Activated T-helper 2 cell treated with anti-CD3 and anti-CD28 coated beads, Interferon-gamma antibody, Interleukin-2, Interleukin-4, amounts not matched to agents 10 μg/mL and 5 μg/mL and 100 μg/mL, durations not matched to agents 14 hours and 24 hours and 36 hours (primary cell): ENCODE results near the gene GABRB1. TPM values are rescaled to one million over a fixed set of nuclear protein-coding genes. Genes with fewer than 3 reads are reported as not detected.

ENCODE experiments used
- DNase-seq: peaks from one replicate; pipeline ENCODE4 v3.0.0; 2021; ENCODE audit warnings: low spot score
- H3K27ac Mint-ChIP-seq: one replicate; pipeline ENCODE4 v1.8.0; 2021; ENCODE audit warnings: mixed read lengths
- H3K27me3 Mint-ChIP-seq: one replicate; pipeline ENCODE4 v1.8.0; 2021; ENCODE audit warnings: low read depth, mixed read lengths
- H3K36me3 Mint-ChIP-seq: one replicate; pipeline ENCODE4 v1.8.0; 2021; ENCODE audit warnings: low read depth, mixed read lengths
- H3K4me1 Mint-ChIP-seq: one replicate; pipeline ENCODE4 v1.8.0; 2021; ENCODE audit warnings: low read depth, mixed read lengths
- H3K4me3 Mint-ChIP-seq: one replicate; pipeline ENCODE4 v1.8.0; 2021; ENCODE audit warnings: low read depth, mild to moderate bottlenecking, moderate library complexity, mixed read lengths
- H3K9me3 Mint-ChIP-seq: one replicate; pipeline ENCODE4 v1.8.0; 2021; ENCODE audit warnings: mixed read lengths
- intact Hi-C: fragments of 100-400 bp; cut with micrococcal nuclease; formaldehyde crosslinking; loops from one replicate; pipeline ENCODE4 v1.15.1; 2023
- total RNA-seq: library from RNA; stranded (reverse); gene quantifications from 2 replicates; pipeline ENCODE4 v1.2.3, GENCODE V29; 2022

The GABRB1 gene
- total RNA-seq, 1 donor from 2014 or later: not detected

GRCh38 chr4:47013373-47013772 is 18.0 kb upstream of the GABRB1 start:
- no peak overlapping the region for H3K4me3 Mint-ChIP-seq
- DNase-seq: no peak
- H3K27ac Mint-ChIP-seq: no peak overlapping the region
- H3K4me1 Mint-ChIP-seq: peaks cover 10% of the 10 kb centered on the region
- H3K9me3 Mint-ChIP-seq: peaks cover 12% of the 10 kb centered on the region
- intact Hi-C loops: no loop called here
- no peaks in the 10 kb centered on the region for H3K36me3 Mint-ChIP-seq
- peaks cover 3% of the 10 kb centered on the region for H3K27me3 Mint-ChIP-seq

GRCh38 chr4:47017081-47017480 is 14.3 kb upstream of the GABRB1 start:
- no peak overlapping the region for H3K4me3 Mint-ChIP-seq
- peaks cover 2% of the 10 kb centered on the region for H3K4me1 Mint-ChIP-seq
- peaks cover 6% of the 10 kb centered on the region for H3K27me3 Mint-ChIP-seq
- no peaks in the 10 kb centered on the region for H3K36me3 Mint-ChIP-seq
- no peak overlapping the region for H3K27ac Mint-ChIP-seq
- H3K9me3 Mint-ChIP-seq: no peaks in the 10 kb centered on the region
- intact Hi-C loops: no loop called here
- no peak for DNase-seq

GRCh38 chr4:47017494-47017893 is 13.9 kb upstream of the GABRB1 start:
- Mint-ChIP-seq H3K4me1 (peaks cover 2% of the 10 kb centered on the region), H3K27me3 (peaks cover 8% of the 10 kb centered on the region), H3K27ac (no peak overlapping the region), H3K9me3 (no peaks in the 10 kb centered on the region), H3K36me3 (no peaks in the 10 kb centered on the region), H3K4me3 (no peak overlapping the region)
- no peak for DNase-seq
- intact Hi-C loops: no loop called here

GRCh38 chr4:47031751-47032404 is 511 bp downstream of the GABRB1 start:
- Mint-ChIP-seq H3K27me3 (peaks cover 30% of the 10 kb centered on the region), H3K4me3 (peak overlapping the region; percentile 63), H3K9me3 (no peaks in the 10 kb centered on the region), H3K36me3 (no peaks in the 10 kb centered on the region), H3K27ac (no peak overlapping the region), H3K4me1 (peaks cover 18% of the 10 kb centered on the region)
- DNase-seq: no peak
- intact Hi-C loops: loop anchor here (2.0 to 5.0 kb wide), 3 partner anchors 40 to 187 kb away; partner anchors contain the start of gene GABRA4

GRCh38 chr4:47032405-47033106 is 1.2 kb downstream of the GABRB1 start:
- Mint-ChIP-seq H3K27me3 (peaks cover 30% of the 10 kb centered on the region), H3K4me3 (peak overlapping the region; percentile 63), H3K4me1 (peaks cover 18% of the 10 kb centered on the region), H3K36me3 (no peaks in the 10 kb centered on the region), H3K27ac (no peak overlapping the region), H3K9me3 (no peaks in the 10 kb centered on the region)
- intact Hi-C loops: loop anchor here (2.0 to 5.0 kb wide), 3 partner anchors 40 to 188 kb away; partner anchors contain the start of gene GABRA4
- peak; percentile 25 for DNase-seq

- Mint-ChIP-seq H3K9me3 (no peaks in the 10 kb centered on the region), H3K27me3 (peaks cover 6% of the 10 kb centered on the region), H3K4me3 (no peak overlapping the region), H3K36me3 (no peaks in the 10 kb centered on the region), H3K4me1 (no peaks in the 10 kb centered on the region), H3K27ac (no peak overlapping the region)
- no peak for DNase-seq
- intact Hi-C loops: no loop called here
Measured at GRCh38 chr4:47038263-47038662, 6.9 kb downstream of the GABRB1 start.

- Mint-ChIP-seq H3K4me1 (no peaks in the 10 kb centered on the region), H3K4me3 (no peak overlapping the region), H3K9me3 (no peaks in the 10 kb centered on the region), H3K36me3 (no peaks in the 10 kb centered on the region), H3K27me3 (peaks cover 3% of the 10 kb centered on the region), H3K27ac (no peak overlapping the region)
- no peak for DNase-seq
- intact Hi-C loops: no loop called here
Measured at GRCh38 chr4:47040828-47041227, 9.5 kb downstream of the GABRB1 start.

- intact Hi-C loops: no loop called here
- Mint-ChIP-seq H3K4me1 (no peaks in the 10 kb centered on the region), H3K9me3 (no peaks in the 10 kb centered on the region)
Measured at GRCh38 chr4:47043821-47044220, 12.5 kb downstream of the GABRB1 start.

GRCh38 chr4:47045261-47045660 is 13.9 kb downstream of the GABRB1 start:
- Mint-ChIP-seq H3K4me3 (no peak overlapping the region), H3K4me1 (peaks cover 2% of the 10 kb centered on the region), H3K27ac (no peak overlapping the region), H3K36me3 (no peaks in the 10 kb centered on the region), H3K9me3 (no peaks in the 10 kb centered on the region), H3K27me3 (no peaks in the 10 kb centered on the region)
- no peak for DNase-seq
- intact Hi-C loops: no loop called here

More at GRCh38 chr4:47043821-47044220, 12.5 kb downstream of the GABRB1 start:
- H3K4me3 Mint-ChIP-seq: no peak overlapping the region
- H3K27me3 Mint-ChIP-seq: no peaks in the 10 kb centered on the region
- DNase-seq: no peak
- no peak overlapping the region for H3K27ac Mint-ChIP-seq
- H3K36me3 Mint-ChIP-seq: no peaks in the 10 kb centered on the region

- Mint-ChIP-seq H3K27ac (no peak overlapping the region), H3K27me3 (peaks cover 6% of the 10 kb centered on the region), H3K4me3 (no peak overlapping the region), H3K4me1 (peaks cover 2% of the 10 kb centered on the region), H3K36me3 (no peaks in the 10 kb centered on the region), H3K9me3 (no peaks in the 10 kb centered on the region)
- intact Hi-C loops: no loop called here
- DNase-seq: no peak
Measured at GRCh38 chr4:47049347-47049746, 18.0 kb downstream of the GABRB1 start.

- no peak overlapping the region for H3K4me3 Mint-ChIP-seq
- H3K27me3 Mint-ChIP-seq: peaks cover 6% of the 10 kb centered on the region
- no peaks in the 10 kb centered on the region for H3K36me3 Mint-ChIP-seq
- H3K27ac Mint-ChIP-seq: no peak overlapping the region
- peaks cover 2% of the 10 kb centered on the region for H3K4me1 Mint-ChIP-seq
- no peak for DNase-seq
- no peaks in the 10 kb centered on the region for H3K9me3 Mint-ChIP-seq
- intact Hi-C loops: no loop called here
Measured at GRCh38 chr4:47050761-47051725, 19.7 kb downstream of the GABRB1 start.

GRCh38 chr4:47053485-47053884 is 22.1 kb downstream of the GABRB1 start:
- Mint-ChIP-seq H3K4me1 (peaks cover 2% of the 10 kb centered on the region), H3K9me3 (no peaks in the 10 kb centered on the region), H3K36me3 (no peaks in the 10 kb centered on the region), H3K27ac (no peak overlapping the region), H3K27me3 (peaks cover 6% of the 10 kb centered on the region), H3K4me3 (no peak overlapping the region)
- intact Hi-C loops: no loop called here
- DNase-seq: no peak
